Measurements from ENCODE around the gene C2orf66. TPM values are rescaled to one million over a fixed set of nuclear protein-coding genes. Genes with fewer than 3 reads are reported as not detected.

Gene C2orf66
- total RNA-seq = 0.55 TPM

DNA sequence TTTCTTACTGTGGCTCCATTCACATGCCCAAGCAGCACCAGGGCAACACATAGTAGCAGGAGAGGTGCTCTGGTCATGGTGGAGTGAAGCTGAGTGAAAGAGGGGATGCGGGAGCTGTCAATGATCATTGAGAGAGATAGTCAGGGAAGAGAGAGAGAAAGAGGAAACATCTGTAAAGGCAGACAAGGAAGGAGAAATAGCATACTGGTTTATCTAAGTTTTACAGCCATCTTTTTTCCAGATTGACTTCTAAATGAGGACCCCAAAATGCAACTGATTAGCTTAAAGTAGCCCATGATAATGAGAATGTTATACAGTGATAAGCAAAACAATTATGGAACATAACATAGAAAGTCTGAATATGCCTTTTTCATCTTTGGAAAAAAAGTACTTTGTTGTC lies at the start of gene C2orf66:
Gene C2orf66 (minus strand): TSS at position 96 of the 400 bp plus-strand sequence. CDS start 19 bp downstream, at position 77.

Other genes starting within 250 kb of the C2orf66 start
- 32.0 TPM for gene HECW2, start 215.8 kb downstream of the C2orf66 start, total RNA-seq
- gene CCDC150, start 169.6 kb downstream of the C2orf66 start, total RNA-seq = 5.6 TPM
- 72.8 TPM for gene GTF3C3, start 9.7 kb downstream of the C2orf66 start, total RNA-seq
- gene PGAP1, start 117.4 kb upstream of the C2orf66 start, total RNA-seq = 72.3 TPM